ENCODE data around the gene BANP.

- TF ChIP-seq CTCF (IDR thresholded peaks at IDR 0.05; ENCODE audit: extremely low read depth in 1 of 2, insufficient read depth in 1 of 2, low read depth in 1 of 2, low read length in 2 of 2) (no peak), EZH2 (IDR thresholded peaks at IDR 0.05; ENCODE audit: borderline replicate concordance, low read depth, low read length, severe bottlenecking) (no peak), JUN (IDR thresholded peaks at IDR 0.05; ENCODE audit: borderline replicate concordance, insufficient read depth, insufficient read length, low read depth) (no peak), POLR2A (IDR thresholded peaks at IDR 0.05; ENCODE audit: low read depth, low read length) (no peak), POLR2AphosphoS5 (IDR thresholded peaks at IDR 0.05; ENCODE audit: insufficient read depth, low read depth, low read length) (no peak), FOS (IDR thresholded peaks at IDR 0.05; ENCODE audit: borderline replicate concordance, insufficient read depth, low read length) (no peak), MAX (IDR thresholded peaks at IDR 0.05; ENCODE audit: insufficient read depth, insufficient read length) (no peak), GATA2 (IDR thresholded peaks at IDR 0.05; ENCODE audit: insufficient read depth, insufficient read length, low read depth, low read length) (no peak)
Measured at GRCh38 chr16:88074041-88074440, 122.8 kb downstream of the BANP start.

Data from endothelial cell of umbilical vein (primary cell).